RCC 7860 (cell line): ENCODE results near the gene GNAO1.

Experiments
- DNase-seq: peaks from one replicate; pipeline ENCODE4 v3.0.0-alpha.2; 2015; ENCODE audit warnings: low spot score
- FAIRE-seq: peaks from 2 replicates; lab custom pipeline; 2012; peaks lifted over from hg19 to GRCh38; lab: Jason Lieb, UNC

The GNAO1 gene

GRCh38 chr16:56328276-56329022 is 137.2 kb downstream of the GNAO1 start:
- DNase-seq, result no peak
- no peak for FAIRE-seq

GRCh38 chr16:56329887-56330286 is 138.6 kb downstream of the GNAO1 start:
- no peak for FAIRE-seq
- DNase-seq, result no peak

GRCh38 chr16:56330476-56330875 is 139.2 kb downstream of the GNAO1 start:
- FAIRE-seq (no peak), DNase-seq (no peak)

- DNase-seq (no peak), FAIRE-seq (no peak)
Measured at GRCh38 chr16:56331399-56331798, 140.1 kb downstream of the GNAO1 start.

- DNase-seq, result no peak
- FAIRE-seq, result no peak
Measured at GRCh38 chr16:56331915-56332314, 140.6 kb downstream of the GNAO1 start.

GRCh38 chr16:56332464-56333079 is 141.3 kb downstream of the GNAO1 start:
- no peak for FAIRE-seq
- DNase-seq, result peak; percentile 53

- no peak for FAIRE-seq
Measured at GRCh38 chr16:56334761-56335160, 143.5 kb downstream of the GNAO1 start.

GRCh38 chr16:56336071-56336688 is 144.9 kb downstream of the GNAO1 start:
- FAIRE-seq, result no peak
- no peak for DNase-seq

More at GRCh38 chr16:56334761-56335160, 143.5 kb downstream of the GNAO1 start:
- DNase-seq, result no peak

GRCh38 chr16:56336711-56337110 is 145.4 kb downstream of the GNAO1 start:
- FAIRE-seq (no peak), DNase-seq (no peak)

GRCh38 chr16:56337131-56337857 is 146.0 kb downstream of the GNAO1 start:
- DNase-seq, result no peak
- no peak for FAIRE-seq

- FAIRE-seq (no peak), DNase-seq (no peak)
Measured at GRCh38 chr16:56337858-56338325, 146.6 kb downstream of the GNAO1 start.

GRCh38 chr16:56338566-56339318 is 147.5 kb downstream of the GNAO1 start:
- FAIRE-seq, result no peak
- DNase-seq, result no peak

- DNase-seq, result no peak
Measured at GRCh38 chr16:56339431-56340195, 148.3 kb downstream of the GNAO1 start.

GRCh38 chr16:56340416-56340815 is 149.1 kb downstream of the GNAO1 start:
- DNase-seq (no peak), FAIRE-seq (no peak)

More at GRCh38 chr16:56339431-56340195, 148.3 kb downstream of the GNAO1 start:
- no peak for FAIRE-seq

GRCh38 chr16:56340864-56341365 is 149.6 kb downstream of the GNAO1 start:
- no peak for FAIRE-seq
- no peak for DNase-seq

GRCh38 chr16:56341656-56342399 is 150.5 kb downstream of the GNAO1 start:
- DNase-seq (no peak), FAIRE-seq (no peak)

GRCh38 chr16:56343661-56344517 is 152.6 kb downstream of the GNAO1 start:
- DNase-seq (no peak), FAIRE-seq (no peak)
